ENCODE results near the gene SCART1. TPM values are rescaled to one million over a fixed set of nuclear protein-coding genes. Genes with fewer than 3 reads are reported as not detected.
A peak's percentile ranks its signal among the peaks of the same experiment; 100 is the strongest.
"Not testable (repeated sequence)": the region's sequence is repeated elsewhere in the genome, so short reads cannot be mapped to it uniquely, and the experiment has no call there.

Gene SCART1
- total RNA-seq, 1 donor from 2014 or later, result 0.53 TPM

GRCh38 chr10:133467286-133467911, 13.7 kb downstream of the SCART1 start:
- DNase-seq (ENCODE audit: low spot score), result no peak
- ATAC-seq, result no peak

- DNase-seq (ENCODE audit: low spot score); ATAC-seq: not testable (repeated sequence)
Observed at GRCh38 chr10:133469205-133469604, 15.5 kb downstream of the SCART1 start.

GRCh38 chr10:133471300-133472109, 17.8 kb downstream of the SCART1 start:
- no peak for ATAC-seq
- DNase-seq (ENCODE audit: low spot score), result no peak

GRCh38 chr10:133473270-133473669, 19.5 kb downstream of the SCART1 start:
- no peak for DNase-seq (ENCODE audit: low spot score)
- no peak for ATAC-seq

- no peak for DNase-seq (ENCODE audit: low spot score)
- ATAC-seq, result no peak
Observed at GRCh38 chr10:133474027-133474426, 20.3 kb downstream of the SCART1 start.

GRCh38 chr10:133474665-133475424, 21.1 kb downstream of the SCART1 start:
- ATAC-seq (peak; percentile 13), DNase-seq (ENCODE audit: low spot score) (no peak)

- peak; percentile 31 for ATAC-seq
- no peak for DNase-seq (ENCODE audit: low spot score)
Observed at GRCh38 chr10:133475425-133475734, 21.6 kb downstream of the SCART1 start.

- DNase-seq (ENCODE audit: low spot score) (no peak), ATAC-seq (peak; percentile 45)
Observed at GRCh38 chr10:133475821-133476640, 22.3 kb downstream of the SCART1 start.

GRCh38 chr10:133476641-133476990, 22.9 kb downstream of the SCART1 start:
- ATAC-seq (peak; percentile 15), DNase-seq (ENCODE audit: low spot score) (no peak)

- DNase-seq (ENCODE audit: low spot score) (no peak), ATAC-seq (no peak)
Observed at GRCh38 chr10:133481086-133481643, 27.4 kb downstream of the SCART1 start.

GRCh38 chr10:133481657-133482056, 27.9 kb downstream of the SCART1 start:
- peak; percentile 19 for ATAC-seq
- DNase-seq (ENCODE audit: low spot score), result no peak

GRCh38 chr10:133484818-133485217, 31.1 kb downstream of the SCART1 start:
- DNase-seq (ENCODE audit: low spot score) (no peak), ATAC-seq (no peak)

- DNase-seq (ENCODE audit: low spot score), result no peak
- ATAC-seq, result no peak
Observed at GRCh38 chr10:133487085-133487484, 33.3 kb downstream of the SCART1 start.

- ATAC-seq, result peak; percentile 10
- DNase-seq (ENCODE audit: low spot score), result no peak
Observed at GRCh38 chr10:133488354-133488753, 34.6 kb downstream of the SCART1 start.

GRCh38 chr10:133489816-133490588, 36.3 kb downstream of the SCART1 start:
- no peak for ATAC-seq
- no peak for DNase-seq (ENCODE audit: low spot score)

- ATAC-seq, result not testable (repeated sequence)
Observed at GRCh38 chr10:133493562-133493961, 39.8 kb downstream of the SCART1 start.

GRCh38 chr10:133497363-133497762, 43.6 kb downstream of the SCART1 start:
- ATAC-seq; DNase-seq (ENCODE audit: low spot score): not testable (repeated sequence)

More at GRCh38 chr10:133493562-133493961, 39.8 kb downstream of the SCART1 start:
- DNase-seq (ENCODE audit: low spot score), result not testable (repeated sequence)

- not testable (repeated sequence) for ATAC-seq; DNase-seq (ENCODE audit: low spot score)
Observed at GRCh38 chr10:133499176-133499575, 45.4 kb downstream of the SCART1 start.

- ATAC-seq; DNase-seq (ENCODE audit: low spot score): not testable (repeated sequence)
Observed at GRCh38 chr10:133500897-133501296, 47.2 kb downstream of the SCART1 start.

GRCh38 chr10:133509700-133510099, 56.0 kb downstream of the SCART1 start:
- DNase-seq (ENCODE audit: low spot score) (no peak), ATAC-seq (no peak)
